ENCODE measurements around the gene DZIP1.

The DZIP1 gene

DNA sequence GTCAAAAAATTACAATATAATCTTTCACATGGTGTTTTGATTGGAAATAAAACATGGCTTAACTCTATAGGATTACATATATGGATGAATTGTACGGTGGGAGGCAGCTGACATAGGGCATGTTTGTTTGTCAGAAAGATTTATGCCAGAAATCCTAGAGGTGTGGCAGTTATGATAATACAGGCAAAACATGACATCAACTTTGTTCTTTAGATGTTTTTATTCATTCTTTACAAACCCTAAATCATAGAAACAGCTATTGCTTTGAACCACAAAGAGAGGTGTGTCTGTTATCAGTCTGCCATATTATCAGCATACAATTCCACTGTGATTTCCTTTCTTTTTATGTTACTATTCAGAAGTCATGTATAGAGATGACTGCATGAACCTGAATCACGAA is 100.2 kb downstream of the DZIP1 start:
- no peak for DNase-seq (ENCODE audit: low spot score)

DNA sequence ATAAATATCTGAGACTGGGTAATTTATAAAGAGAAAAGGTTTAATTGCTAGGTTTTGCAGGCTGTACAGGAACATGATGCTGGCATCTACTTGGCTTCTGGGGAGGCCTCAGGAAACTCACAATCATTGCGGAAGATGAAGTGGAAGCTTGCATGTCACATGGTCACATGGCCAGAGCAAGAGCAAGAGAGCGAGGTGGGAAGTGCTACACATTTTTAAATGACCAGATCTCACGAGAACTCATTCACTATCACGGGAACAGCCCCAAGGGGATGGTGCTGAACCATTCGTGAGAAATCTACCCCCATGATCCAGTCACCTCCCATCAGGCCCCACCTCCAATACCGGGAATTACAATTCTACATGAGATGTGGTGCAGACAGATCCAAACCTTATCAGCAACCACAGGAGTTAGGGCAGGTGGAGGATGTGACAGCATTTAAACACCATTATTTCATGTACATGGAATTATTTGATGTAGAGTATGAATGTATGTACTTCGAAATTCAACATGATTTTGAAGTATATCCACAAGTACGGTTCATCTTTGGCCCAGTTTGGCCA is 102.5 kb downstream of the DZIP1 start:
- DNase-seq (ENCODE audit: low spot score) = no peak

DNA sequence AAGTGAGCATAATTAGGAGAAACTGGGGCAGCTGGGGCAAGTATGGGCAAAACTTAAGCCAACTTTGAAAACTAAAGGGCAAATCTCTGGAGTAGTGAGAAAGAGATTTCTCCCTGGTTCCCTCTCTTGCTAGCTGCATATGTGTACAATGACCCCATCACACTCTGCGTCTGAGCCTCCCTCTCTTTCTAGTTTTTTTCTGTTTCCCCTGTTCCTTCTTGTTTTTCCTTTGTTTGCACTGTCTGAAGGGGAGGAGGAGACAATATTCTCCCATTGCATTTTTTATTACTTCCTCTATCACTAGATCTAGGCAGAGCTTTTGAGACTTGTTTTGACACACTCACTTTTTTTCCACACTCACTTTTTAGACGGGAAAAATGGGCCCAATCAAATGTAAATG is 103.2 kb downstream of the DZIP1 start:
- DNase-seq (ENCODE audit: low spot score) = no peak

DNA sequence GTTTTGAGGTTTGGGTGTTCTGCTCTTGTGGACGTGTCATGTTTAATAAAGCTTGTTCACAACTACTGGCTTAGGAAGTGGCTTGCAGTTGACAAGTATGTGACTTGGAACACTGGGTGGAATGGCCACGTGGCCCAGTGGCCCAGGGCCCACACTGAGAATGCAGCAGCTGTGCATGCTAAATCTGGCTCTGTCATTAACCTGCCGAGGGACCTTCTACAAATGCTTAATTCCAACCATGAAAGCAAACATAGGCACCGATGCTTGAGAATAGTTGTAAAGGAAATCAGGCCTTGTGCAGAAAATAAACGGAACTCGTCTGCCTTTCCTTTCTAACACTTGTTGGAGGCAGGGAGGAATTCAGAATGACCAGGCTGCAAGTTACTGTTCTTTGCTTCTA is 103.6 kb downstream of the DZIP1 start:
- no peak for DNase-seq (ENCODE audit: low spot score)

DNA sequence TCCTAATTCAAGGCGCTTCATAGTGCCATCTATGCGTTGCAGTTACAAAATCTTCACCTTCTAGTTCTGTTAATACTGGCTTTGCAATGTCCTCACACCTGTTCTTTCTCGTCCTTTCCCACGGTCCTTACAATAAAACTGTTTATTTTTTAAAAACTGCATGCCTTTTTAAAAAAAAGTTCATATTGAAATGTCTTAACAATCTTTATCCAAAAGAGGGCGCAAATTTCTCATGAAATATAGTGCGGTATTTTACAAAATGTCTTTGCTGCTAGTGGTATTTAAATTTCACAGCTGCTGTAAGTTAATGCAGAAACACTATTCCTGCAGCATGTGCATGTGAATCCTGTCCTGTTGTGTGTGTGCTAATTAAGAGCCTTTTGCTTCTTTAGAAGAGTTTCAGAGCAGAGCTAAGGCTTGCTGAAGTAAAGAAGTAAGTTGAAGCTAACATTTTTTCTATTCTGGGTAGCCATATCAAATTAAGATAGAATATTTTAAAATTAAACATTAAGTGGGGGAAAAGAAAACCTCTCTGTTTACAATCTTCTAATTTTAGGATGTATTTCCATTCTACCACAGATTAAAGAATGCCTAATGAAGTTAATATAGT is 107.8 kb downstream of the DZIP1 start:
- peak; percentile 20 for DNase-seq (ENCODE audit: low spot score)

DNA sequence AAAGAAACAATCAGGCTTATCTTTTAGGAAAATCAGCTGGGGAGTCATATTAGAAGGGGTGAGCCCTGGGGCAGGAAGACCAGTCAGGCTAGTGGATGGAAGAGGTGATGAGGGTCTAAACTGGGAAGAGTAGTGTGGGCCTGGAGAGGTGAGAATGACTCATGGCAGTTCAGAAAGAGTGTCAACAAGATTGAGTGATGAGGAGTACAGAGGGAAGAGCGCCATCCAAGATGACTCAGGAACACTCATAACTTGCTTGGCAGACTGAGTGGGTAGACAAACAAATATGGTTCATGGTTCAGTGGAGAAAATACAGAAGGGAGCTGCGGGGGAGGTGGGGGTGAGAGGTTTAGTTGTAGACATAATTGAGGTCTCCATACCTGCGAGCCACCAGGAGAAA is 109.3 kb downstream of the DZIP1 start:
- DNase-seq (ENCODE audit: low spot score) = no peak

DNA sequence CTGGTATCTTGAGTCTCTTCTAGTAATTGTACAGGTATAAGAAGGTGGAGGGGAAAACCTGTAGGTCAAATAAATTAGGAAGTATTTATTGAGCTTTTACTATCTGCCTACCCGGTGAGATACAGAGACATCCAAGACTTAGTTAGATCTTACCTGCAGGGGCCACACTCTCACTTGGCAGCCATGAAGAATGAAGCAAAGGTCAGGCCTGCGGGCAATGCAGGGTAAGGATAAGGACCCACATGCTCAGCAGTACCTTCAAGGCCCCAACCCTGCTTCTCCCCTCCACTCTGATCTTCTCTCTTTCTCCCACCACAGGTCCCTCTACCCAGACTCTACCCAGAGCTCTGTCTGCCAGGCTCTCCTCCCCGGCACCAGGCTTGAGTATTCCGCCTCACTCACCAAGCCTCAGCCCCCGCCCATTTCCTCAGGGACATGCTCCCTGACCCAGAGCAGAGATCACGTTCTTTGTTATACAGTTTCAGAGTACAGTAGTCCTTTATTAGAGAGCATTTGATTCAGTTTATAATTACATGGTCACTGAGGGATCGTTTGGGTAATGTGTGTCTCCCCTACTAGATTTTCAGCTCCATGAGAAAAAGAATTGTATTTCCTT is 110.9 kb downstream of the DZIP1 start:
- DNase-seq (ENCODE audit: low spot score) = no peak

DNA sequence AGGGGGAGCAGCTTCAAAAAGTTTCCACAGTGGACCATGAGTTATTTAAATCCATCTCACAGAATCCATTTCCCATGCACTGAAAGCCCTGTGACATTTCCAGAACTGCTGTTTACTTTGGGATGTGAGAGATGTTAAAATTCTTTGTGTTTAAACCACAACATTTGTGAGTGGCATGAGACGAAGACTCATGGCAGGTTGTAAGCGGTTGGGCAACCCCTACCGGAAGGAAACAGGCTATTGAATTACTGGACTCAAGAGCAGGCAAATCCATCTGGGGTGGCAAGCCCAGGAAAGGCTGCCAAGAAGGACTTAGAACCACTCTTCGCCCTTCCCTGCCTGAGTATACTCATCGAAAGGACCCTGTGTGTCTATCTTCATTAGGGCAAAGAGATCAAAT is 114.3 kb downstream of the DZIP1 start:
- no peak for DNase-seq (ENCODE audit: low spot score)

Measured in hematopoietic multipotent progenitor cell treated with erythropoietin and hydrocortisone succinate and interleukin-3 and kit ligand, for 15 days (in vitro differentiated cells).